Erythroblast (primary cell): ENCODE data around the gene UGT1A6.

Source experiments
- GATA1 ChIP-seq: IDR thresholded peaks from 2 replicates; pipeline ENCODE4 v1.6.1; 2011; ENCODE audit warnings: low read depth, mild to moderate bottlenecking, control low read depth, low read length, moderate library complexity
- POLR2A ChIP-seq: IDR thresholded peaks from 2 replicates; pipeline ENCODE4 v1.6.1; 2011; ENCODE audit warnings: mild to moderate bottlenecking, low read length

DNA sequence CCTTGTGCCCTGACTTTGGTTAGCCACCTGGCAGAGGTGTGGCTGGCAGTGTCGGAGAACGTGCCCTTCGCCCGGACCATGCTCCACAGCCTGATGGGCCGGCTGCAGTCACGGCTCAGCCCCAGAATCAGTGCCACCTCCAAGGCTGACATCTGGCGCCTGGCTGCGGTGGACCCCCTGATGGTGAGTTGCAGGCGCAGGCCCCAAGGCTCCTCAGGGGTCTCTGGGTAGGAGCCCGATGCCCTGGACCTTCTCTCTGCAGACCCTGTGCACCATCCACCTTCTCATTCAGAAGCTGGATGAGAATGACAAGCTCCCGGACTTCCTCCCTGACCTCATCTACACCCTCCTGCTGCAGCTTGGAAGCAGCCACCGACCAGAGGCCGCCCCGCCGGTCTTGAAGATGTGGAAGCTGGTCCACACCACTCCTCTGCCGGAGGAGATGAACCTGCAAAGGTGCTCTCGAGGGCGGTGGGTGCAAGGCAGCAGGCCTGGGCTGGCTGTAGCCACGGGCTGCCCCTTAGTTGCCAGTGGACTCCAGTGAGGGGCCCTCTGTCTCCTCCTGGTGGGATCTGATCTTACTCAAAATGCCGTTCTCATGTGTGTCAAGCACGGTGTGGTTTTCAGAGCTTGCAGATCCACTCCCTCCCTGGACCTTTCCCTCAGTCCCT lies 129.5 kb downstream of the UGT1A6 start:
- no peak for TF ChIP-seq POLR2A
- no peak for TF ChIP-seq GATA1
